Measurements from ENCODE around the gene TNNC1.

- TF ChIP-seq RAD21 (conservative IDR thresholded peaks at IDR 0.05), result no peak
- TF ChIP-seq, protein P1, sequence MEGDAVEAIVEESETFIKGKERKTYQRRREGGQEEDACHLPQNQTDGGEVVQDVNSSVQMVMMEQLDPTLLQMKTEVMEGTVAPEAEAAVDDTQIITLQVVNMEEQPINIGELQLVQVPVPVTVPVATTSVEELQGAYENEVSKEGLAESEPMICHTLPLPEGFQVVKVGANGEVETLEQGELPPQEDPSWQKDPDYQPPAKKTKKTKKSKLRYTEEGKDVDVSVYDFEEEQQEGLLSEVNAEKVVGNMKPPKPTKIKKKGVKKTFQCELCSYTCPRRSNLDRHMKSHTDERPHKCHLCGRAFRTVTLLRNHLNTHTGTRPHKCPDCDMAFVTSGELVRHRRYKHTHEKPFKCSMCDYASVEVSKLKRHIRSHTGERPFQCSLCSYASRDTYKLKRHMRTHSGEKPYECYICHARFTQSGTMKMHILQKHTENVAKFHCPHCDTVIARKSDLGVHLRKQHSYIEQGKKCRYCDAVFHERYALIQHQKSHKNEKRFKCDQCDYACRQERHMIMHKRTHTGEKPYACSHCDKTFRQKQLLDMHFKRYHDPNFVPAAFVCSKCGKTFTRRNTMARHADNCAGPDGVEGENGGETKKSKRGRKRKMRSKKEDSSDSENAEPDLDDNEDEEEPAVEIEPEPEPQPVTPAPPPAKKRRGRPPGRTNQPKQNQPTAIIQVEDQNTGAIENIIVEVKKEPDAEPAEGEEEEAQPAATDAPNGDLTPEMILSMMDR (IDR thresholded peaks at IDR 0.05; ENCODE audit: poor library complexity, severe bottlenecking), result no peak
- no peak for TF ChIP-seq EZH2 (IDR thresholded peaks at IDR 0.05; ENCODE audit: borderline replicate concordance, insufficient read depth, low read length, poor library complexity, severe bottlenecking)
- TF ChIP-seq TAF1 (IDR thresholded peaks at IDR 0.05; ENCODE audit: low read depth), result no peak
- no peak for TF ChIP-seq POLR2AphosphoS5 (IDR thresholded peaks at IDR 0.05)
- TF ChIP-seq, protein P2, sequence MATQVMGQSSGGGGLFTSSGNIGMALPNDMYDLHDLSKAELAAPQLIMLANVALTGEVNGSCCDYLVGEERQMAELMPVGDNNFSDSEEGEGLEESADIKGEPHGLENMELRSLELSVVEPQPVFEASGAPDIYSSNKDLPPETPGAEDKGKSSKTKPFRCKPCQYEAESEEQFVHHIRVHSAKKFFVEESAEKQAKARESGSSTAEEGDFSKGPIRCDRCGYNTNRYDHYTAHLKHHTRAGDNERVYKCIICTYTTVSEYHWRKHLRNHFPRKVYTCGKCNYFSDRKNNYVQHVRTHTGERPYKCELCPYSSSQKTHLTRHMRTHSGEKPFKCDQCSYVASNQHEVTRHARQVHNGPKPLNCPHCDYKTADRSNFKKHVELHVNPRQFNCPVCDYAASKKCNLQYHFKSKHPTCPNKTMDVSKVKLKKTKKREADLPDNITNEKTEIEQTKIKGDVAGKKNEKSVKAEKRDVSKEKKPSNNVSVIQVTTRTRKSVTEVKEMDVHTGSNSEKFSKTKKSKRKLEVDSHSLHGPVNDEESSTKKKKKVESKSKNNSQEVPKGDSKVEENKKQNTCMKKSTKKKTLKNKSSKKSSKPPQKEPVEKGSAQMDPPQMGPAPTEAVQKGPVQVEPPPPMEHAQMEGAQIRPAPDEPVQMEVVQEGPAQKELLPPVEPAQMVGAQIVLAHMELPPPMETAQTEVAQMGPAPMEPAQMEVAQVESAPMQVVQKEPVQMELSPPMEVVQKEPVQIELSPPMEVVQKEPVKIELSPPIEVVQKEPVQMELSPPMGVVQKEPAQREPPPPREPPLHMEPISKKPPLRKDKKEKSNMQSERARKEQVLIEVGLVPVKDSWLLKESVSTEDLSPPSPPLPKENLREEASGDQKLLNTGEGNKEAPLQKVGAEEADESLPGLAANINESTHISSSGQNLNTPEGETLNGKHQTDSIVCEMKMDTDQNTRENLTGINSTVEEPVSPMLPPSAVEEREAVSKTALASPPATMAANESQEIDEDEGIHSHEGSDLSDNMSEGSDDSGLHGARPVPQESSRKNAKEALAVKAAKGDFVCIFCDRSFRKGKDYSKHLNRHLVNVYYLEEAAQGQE (IDR thresholded peaks at IDR 0.05; ENCODE audit: borderline replicate concordance), result no peak
- no peak for TF ChIP-seq MXI1 (conservative IDR thresholded peaks at IDR 0.05; ENCODE audit: poor library complexity, severe bottlenecking)
- no peak for TF ChIP-seq SMC3 (conservative IDR thresholded peaks at IDR 0.05; ENCODE audit: poor library complexity)
Observed at GRCh38 chr3:52490939-52491526, 37.2 kb upstream of the TNNC1 start.

Data from neural cell (in vitro differentiated cells).